ENCODE results near the gene AP5Z1. TPM values are rescaled to one million over a fixed set of nuclear protein-coding genes. Genes with fewer than 3 reads are reported as not detected.

Gene AP5Z1, protein sequence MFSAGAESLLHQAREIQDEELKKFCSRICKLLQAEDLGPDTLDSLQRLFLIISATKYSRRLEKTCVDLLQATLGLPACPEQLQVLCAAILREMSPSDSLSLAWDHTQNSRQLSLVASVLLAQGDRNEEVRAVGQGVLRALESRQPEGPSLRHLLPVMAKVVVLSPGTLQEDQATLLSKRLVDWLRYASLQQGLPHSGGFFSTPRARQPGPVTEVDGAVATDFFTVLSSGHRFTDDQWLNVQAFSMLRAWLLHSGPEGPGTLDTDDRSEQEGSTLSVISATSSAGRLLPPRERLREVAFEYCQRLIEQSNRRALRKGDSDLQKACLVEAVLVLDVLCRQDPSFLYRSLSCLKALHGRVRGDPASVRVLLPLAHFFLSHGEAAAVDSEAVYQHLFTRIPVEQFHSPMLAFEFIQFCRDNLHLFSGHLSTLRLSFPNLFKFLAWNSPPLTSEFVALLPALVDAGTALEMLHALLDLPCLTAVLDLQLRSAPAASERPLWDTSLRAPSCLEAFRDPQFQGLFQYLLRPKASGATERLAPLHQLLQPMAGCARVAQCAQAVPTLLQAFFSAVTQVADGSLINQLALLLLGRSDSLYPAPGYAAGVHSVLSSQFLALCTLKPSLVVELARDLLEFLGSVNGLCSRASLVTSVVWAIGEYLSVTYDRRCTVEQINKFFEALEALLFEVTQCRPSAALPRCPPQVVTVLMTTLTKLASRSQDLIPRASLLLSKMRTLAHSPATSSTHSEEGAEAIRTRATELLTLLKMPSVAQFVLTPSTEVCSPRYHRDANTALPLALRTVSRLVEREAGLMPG
- 19.8 and 22.6 TPM in 2 replicates for total RNA-seq

DNA sequence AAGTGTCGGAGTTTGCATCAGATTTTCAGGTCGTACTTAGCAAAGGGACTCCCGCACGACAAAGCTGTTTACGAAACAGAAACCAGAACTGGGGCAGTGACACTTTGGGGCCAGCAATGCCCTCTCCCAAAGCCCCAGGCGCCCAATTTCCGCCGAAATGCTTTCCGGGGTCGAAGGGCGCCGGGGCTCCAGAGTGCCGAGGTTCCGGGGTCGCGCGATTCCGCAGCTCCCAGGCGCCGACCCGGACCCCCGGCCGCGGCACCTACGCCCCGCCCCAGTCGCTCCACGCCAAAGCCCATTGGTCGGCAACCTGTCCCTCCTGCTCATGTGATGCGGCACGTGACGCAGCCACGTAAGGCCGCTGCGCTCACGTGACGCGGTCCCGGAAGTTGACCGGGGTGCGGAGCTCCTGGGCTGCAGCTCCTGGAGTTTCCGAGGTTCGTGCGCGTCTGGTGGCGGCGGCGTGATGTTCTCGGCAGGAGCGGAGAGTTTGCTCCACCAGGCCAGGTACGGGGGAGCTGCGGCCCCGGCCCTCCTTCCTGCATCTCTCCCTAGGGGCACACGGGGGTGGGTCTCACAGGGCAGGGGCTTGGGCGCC lies at the start of gene AP5Z1:
TSS of gene AP5Z1 (plus strand) at position 374 of the 598 bp plus-strand sequence. CDS start at position 467, 93 bp downstream.

Other genes with a start within 250 kb of the AP5Z1 start
- gene FOXK1, start 93.3 kb upstream of the AP5Z1 start, total RNA-seq = 24.7 and 38.3 TPM in 2 replicates
- under 0.01 and 0.09 TPM in 2 replicates for gene PAPOLB, start 86.4 kb downstream of the AP5Z1 start, total RNA-seq
- gene RADIL, start 108.1 kb downstream of the AP5Z1 start, total RNA-seq = 0.18 and 1.0 TPM in 2 replicates
- gene MMD2, start 183.6 kb downstream of the AP5Z1 start, total RNA-seq = not detected in 2 replicates